Suppressor macrophage treated with lipopolysaccharide for 1 hour (primary cell): Measurements from ENCODE around the gene RNF8.
"Not testable (repeated sequence)": the region's sequence is repeated elsewhere in the genome, so short reads cannot be mapped to it uniquely, and the experiment has no call there.

Experiments used
- DNase-seq, 3 donors: peaks; one replicate each; pipeline ENCODE4 v3.0.0-alpha.2; 2020 to 2022

RNF8 gene

GRCh38 chr6:37321516-37322415, 32.0 kb upstream of the RNF8 start:
- DNase-seq, result no peak

- DNase-seq, result no peak
These were observed 30.2 kb upstream of the RNF8 start for GRCh38 chr6:37323580-37323979.

GRCh38 chr6:37324131-37325033, 29.4 kb upstream of the RNF8 start:
- DNase-seq, result peak; percentile 73 to 87 (median 85)

- DNase-seq, result not testable (repeated sequence)
These were observed 23.4 kb upstream of the RNF8 start for GRCh38 chr6:37330345-37330744.

- DNase-seq, result no peak
These were observed 22.7 kb upstream of the RNF8 start for GRCh38 chr6:37331047-37331446.

- no peak for DNase-seq
These were observed 20.9 kb upstream of the RNF8 start for GRCh38 chr6:37332894-37333293.

GRCh38 chr6:37334047-37334446, 19.7 kb upstream of the RNF8 start:
- no peak for DNase-seq

GRCh38 chr6:37338317-37338716, 15.5 kb upstream of the RNF8 start:
- DNase-seq, result not testable (repeated sequence)

- DNase-seq, result no peak
These were observed 15.0 kb upstream of the RNF8 start for GRCh38 chr6:37338745-37339255.

- no peak for DNase-seq
These were observed 13.8 kb upstream of the RNF8 start for GRCh38 chr6:37339741-37340638.

GRCh38 chr6:37340639-37340943, 13.2 kb upstream of the RNF8 start:
- DNase-seq, result no peak

- DNase-seq, result no peak
These were observed 10.5 kb upstream of the RNF8 start for GRCh38 chr6:37343248-37343647.

GRCh38 chr6:37344308-37344707, 9.5 kb upstream of the RNF8 start:
- DNase-seq, result no peak

- DNase-seq, result not testable (repeated sequence)
These were observed 8.0 kb upstream of the RNF8 start for GRCh38 chr6:37345804-37346203.

- no peak for DNase-seq
These were observed 6.6 kb upstream of the RNF8 start for GRCh38 chr6:37347177-37347576.

- no peak for DNase-seq
These were observed 6.1 kb upstream of the RNF8 start for GRCh38 chr6:37347670-37348111.

- DNase-seq, result no peak
These were observed 2.8 kb upstream of the RNF8 start for GRCh38 chr6:37351027-37351426.

- no peak for DNase-seq
These were observed 1.4 kb upstream of the RNF8 start for GRCh38 chr6:37352384-37352783.

- peak; percentile 46 to 64 (median 46) for DNase-seq
These were observed 972 bp downstream of the RNF8 start for GRCh38 chr6:37354526-37355384.

- no peak for DNase-seq
These were observed 3.5 kb downstream of the RNF8 start for GRCh38 chr6:37357288-37357687.

- DNase-seq, result no peak
These were observed 4.1 kb downstream of the RNF8 start for GRCh38 chr6:37357860-37358259.

- DNase-seq, result no peak
These were observed 5.3 kb downstream of the RNF8 start for GRCh38 chr6:37359039-37359438.
